Hematopoietic multipotent progenitor cell treated with erythropoietin and hydrocortisone succinate and interleukin-3 and kit ligand, for 8 days (in vitro differentiated cells): ENCODE measurements around the gene ROCK2.

ENCODE experiments used
- DNase-seq: peaks from one replicate; pipeline ENCODE4 v3.0.0-alpha.2; 2015

Gene ROCK2

GRCh38 chr2:11224887-11225286 lies 119.5 kb downstream of the ROCK2 start:
- DNase-seq, result no peak

- DNase-seq, result no peak
Measured at GRCh38 chr2:11222845-11223244, 121.6 kb downstream of the ROCK2 start.

GRCh38 chr2:11220445-11220844 lies 124.0 kb downstream of the ROCK2 start:
- no peak for DNase-seq

GRCh38 chr2:11215407-11215806 lies 129.0 kb downstream of the ROCK2 start:
- DNase-seq, result no peak

- no peak for DNase-seq
Measured at GRCh38 chr2:11214770-11215169, 129.7 kb downstream of the ROCK2 start.

- no peak for DNase-seq
Measured at GRCh38 chr2:11213975-11214374, 130.5 kb downstream of the ROCK2 start.

- no peak for DNase-seq
Measured at GRCh38 chr2:11213090-11213638, 131.3 kb downstream of the ROCK2 start.

- no peak for DNase-seq
Measured at GRCh38 chr2:11212645-11213044, 131.8 kb downstream of the ROCK2 start.

GRCh38 chr2:11208083-11208482 lies 136.4 kb downstream of the ROCK2 start:
- DNase-seq, result no peak

- no peak for DNase-seq
Measured at GRCh38 chr2:11203480-11203879, 141.0 kb downstream of the ROCK2 start.

GRCh38 chr2:11201969-11202368 lies 142.5 kb downstream of the ROCK2 start:
- DNase-seq, result no peak

GRCh38 chr2:11200651-11201050 lies 143.8 kb downstream of the ROCK2 start:
- no peak for DNase-seq

- DNase-seq, result no peak
Measured at GRCh38 chr2:11196246-11196645, 148.2 kb downstream of the ROCK2 start.

- no peak for DNase-seq
Measured at GRCh38 chr2:11187731-11188130, 156.7 kb downstream of the ROCK2 start.

GRCh38 chr2:11187083-11187619 lies 157.3 kb downstream of the ROCK2 start:
- DNase-seq, result no peak

GRCh38 chr2:11186145-11186544 lies 158.3 kb downstream of the ROCK2 start:
- no peak for DNase-seq

- DNase-seq, result no peak
Measured at GRCh38 chr2:11182951-11183350, 161.5 kb downstream of the ROCK2 start.

- no peak for DNase-seq
Measured at GRCh38 chr2:11180653-11181052, 163.8 kb downstream of the ROCK2 start.

- no peak for DNase-seq
Measured at GRCh38 chr2:11179899-11180298, 164.5 kb downstream of the ROCK2 start.

GRCh38 chr2:11179196-11179595 lies 165.2 kb downstream of the ROCK2 start:
- no peak for DNase-seq

- DNase-seq, result no peak
Measured at GRCh38 chr2:11177871-11178690, 166.4 kb downstream of the ROCK2 start.

GRCh38 chr2:11175293-11175795 lies 169.1 kb downstream of the ROCK2 start:
- no peak for DNase-seq

- DNase-seq, result no peak
Measured at GRCh38 chr2:11174222-11174621, 170.2 kb downstream of the ROCK2 start.

- DNase-seq, result no peak
Measured at GRCh38 chr2:11169333-11169732, 175.1 kb downstream of the ROCK2 start.
